HEK293 (cell line): Measurements from ENCODE around the gene NTMT1.

Source experiments
- CTCF ChIA-PET: fragments of 350-600 bp; formaldehyde crosslinking; extraction: SDS; loops from one replicate; lab custom pipeline; 2021; ENCODE audit warnings: antibody characterized with exemption; lab: Yijun Ruan, JAX
- POLR2A ChIA-PET: fragments of 300-600 bp; formaldehyde crosslinking; extraction: SDS; loops from one replicate; lab custom pipeline; 2020; ENCODE audit warnings: antibody characterized with exemption, inconsistent platforms; lab: Yijun Ruan, JAX
- H3K27ac ChIP-seq: fragments of 200-500 bp; sonication (Bioruptor generic); 2 replicates; pipeline ENCODE4 v1.5.1; 2014; ENCODE audit warnings: low read depth, low read length, control low read depth, inconsistent platforms; ENCODE audit errors: extremely low read depth
- H3K36me3 ChIP-seq, 2 experiments: fragments of 200-500 bp in 1 of 2; sonication (Bioruptor generic) in 1 of 2; 1 replicate in 1 of 2; 2 replicates in 1 of 2; pipeline ENCODE4 v1.5.1; 2014 to 2017; ENCODE audit warnings: inconsistent platforms in 2 of 2, low read length in 2 of 2; ENCODE audit not compliant: control insufficient read depth in 2 of 2, insufficient read depth in 1 of 2
- H3K4me1 ChIP-seq: fragments of 200-500 bp; sonication (Bioruptor generic); 2 replicates; pipeline ENCODE4 v1.5.1; 2014; ENCODE audit warnings: mild to moderate bottlenecking, low read length, inconsistent platforms; ENCODE audit not compliant: control insufficient read depth, insufficient read depth
- H3K4me3 ChIP-seq: 2 replicates; pipeline ENCODE4 v1.5.1; 2011; ENCODE audit warnings: low read depth, mild to moderate bottlenecking, control low read depth, low read length, moderate library complexity
- H3K9me3 ChIP-seq: fragments of 200-500 bp; sonication (Bioruptor generic); 2 replicates; pipeline ENCODE4 v1.5.1; 2014; ENCODE audit warnings: low read depth, low read length, inconsistent platforms; ENCODE audit not compliant: control insufficient read depth, insufficient read depth
- PRDM6 ChIP-seq: fragments of 450-650 bp; formaldehyde crosslinking; IDR thresholded peaks from 2 replicates; pipeline ENCODE4 v1.5.1; 2017; ENCODE audit warnings: missing biosample characterization, missing genetic modification characterization
- REST ChIP-seq: fragments of 450-650 bp; formaldehyde crosslinking; IDR thresholded peaks from 2 replicates; pipeline ENCODE4 v1.5.1; 2016; ENCODE audit warnings: missing biosample characterization, missing genetic modification characterization
- ZBTB48 ChIP-seq: fragments of 450-650 bp; formaldehyde crosslinking; IDR thresholded peaks from 2 replicates; pipeline ENCODE4 v1.5.1; 2016; ENCODE audit warnings: missing biosample characterization, missing genetic modification characterization
- ZBTB8A ChIP-seq: fragments of 450-650 bp; formaldehyde crosslinking; IDR thresholded peaks from 2 replicates; pipeline ENCODE4 v1.5.1; 2016; ENCODE audit warnings: missing biosample characterization, missing genetic modification characterization
- ZFHX2 ChIP-seq: fragments of 450-650 bp; formaldehyde crosslinking; conservative IDR thresholded peaks from 2 replicates; pipeline ENCODE4 v1.5.1; 2016; ENCODE audit warnings: missing biosample characterization, missing genetic modification characterization
- ZIC2 ChIP-seq: fragments of 450-650 bp; formaldehyde crosslinking; IDR thresholded peaks from 2 replicates; pipeline ENCODE4 v1.5.1; 2016; ENCODE audit warnings: missing biosample characterization, missing genetic modification characterization
- ZNF121 ChIP-seq: fragments of 450-650 bp; formaldehyde crosslinking; IDR thresholded peaks from 2 replicates; pipeline ENCODE4 v1.5.1; 2016; ENCODE audit warnings: missing biosample characterization, missing genetic modification characterization
- ZNF184 ChIP-seq: fragments of 450-650 bp; IDR thresholded peaks from 2 replicates; pipeline ENCODE4 v1.5.1; 2018; ENCODE audit warnings: missing biosample characterization, mild to moderate bottlenecking, missing genetic modification characterization
- ZNF341 ChIP-seq: fragments of 450-650 bp; formaldehyde crosslinking; IDR thresholded peaks from 2 replicates; pipeline ENCODE4; 2016; ENCODE audit warnings: low read depth, missing biosample characterization, missing genetic modification characterization
- ZNF514 ChIP-seq: fragments of 450-650 bp; formaldehyde crosslinking; IDR thresholded peaks from 2 replicates; pipeline ENCODE4 v1.5.1; 2016; ENCODE audit warnings: missing biosample characterization, missing genetic modification characterization
- ZNF600 ChIP-seq: fragments of 450-650 bp; formaldehyde crosslinking; IDR thresholded peaks from 2 replicates; pipeline ENCODE4 v1.5.1; 2016; ENCODE audit warnings: missing biosample characterization, missing genetic modification characterization
- ZNF670 ChIP-seq: fragments of 450-650 bp; formaldehyde crosslinking; IDR thresholded peaks from 2 replicates; pipeline ENCODE4 v1.5.1; 2016; ENCODE audit warnings: missing biosample characterization, missing genetic modification characterization, low read depth
- ZNF677 ChIP-seq: fragments of 450-650 bp; IDR thresholded peaks from 2 replicates; pipeline ENCODE4 v1.5.0; 2018; ENCODE audit warnings: missing biosample characterization, mild to moderate bottlenecking, missing genetic modification characterization, moderate library complexity
- TF ChIP-seq, protein P1 (sequence below): fragments of 450-650 bp; formaldehyde crosslinking; IDR thresholded peaks from 2 replicates; pipeline ENCODE4 v1.5.1; 2016; ENCODE audit warnings: missing biosample characterization, missing genetic modification characterization
- TF ChIP-seq, protein P2 (sequence below): fragments of 450-650 bp; formaldehyde crosslinking; IDR thresholded peaks from 2 replicates; pipeline ENCODE4 v1.5.1; 2016; ENCODE audit warnings: missing biosample characterization, missing genetic modification characterization
- TF ChIP-seq, protein P3 (sequence below): fragments of 450-650 bp; formaldehyde crosslinking; IDR thresholded peaks from 2 replicates; pipeline ENCODE4 v1.5.1; 2016; ENCODE audit warnings: missing biosample characterization, missing genetic modification characterization
- TF ChIP-seq, protein P4 (sequence below): fragments of 450-650 bp; formaldehyde crosslinking; IDR thresholded peaks from 2 replicates; pipeline ENCODE4 v1.5.1; 2016; ENCODE audit warnings: missing biosample characterization, missing genetic modification characterization

Gene NTMT1

GRCh38 chr9:129627556-129628440 lies 1.8 kb downstream of the NTMT1 start:
- Histone ChIP-seq H3K9me3 (no peaks in the 10 kb centered on the region), H3K4me3 (no peak overlapping the region), H3K36me3 (peaks cover 0 to 52% of the 10 kb centered on the region in 2 experiments; a peak in 1 of 3 replicates), H3K27ac (no peak overlapping the region), H3K4me1 (peaks cover 3% of the 10 kb centered on the region; the same call in 1 of the 2 replicates)
- ChIA-PET CTCF (interaction anchor here (1.3 to 23.4 kb wide), 5 partner anchors 13 to 493 kb away, joined by 4 to 507 read pairs (median 19); no protein-coding TSS in a partner anchor), POLR2A (interaction anchor here (0.6 to 3.7 kb wide), 3 partner anchors 11 to 512 kb away, joined by 4 to 57 read pairs (median 4); no protein-coding TSS in a partner anchor)
- TF ChIP-seq ZNF341, result peak; percentile 69
- TF ChIP-seq, protein P1, sequence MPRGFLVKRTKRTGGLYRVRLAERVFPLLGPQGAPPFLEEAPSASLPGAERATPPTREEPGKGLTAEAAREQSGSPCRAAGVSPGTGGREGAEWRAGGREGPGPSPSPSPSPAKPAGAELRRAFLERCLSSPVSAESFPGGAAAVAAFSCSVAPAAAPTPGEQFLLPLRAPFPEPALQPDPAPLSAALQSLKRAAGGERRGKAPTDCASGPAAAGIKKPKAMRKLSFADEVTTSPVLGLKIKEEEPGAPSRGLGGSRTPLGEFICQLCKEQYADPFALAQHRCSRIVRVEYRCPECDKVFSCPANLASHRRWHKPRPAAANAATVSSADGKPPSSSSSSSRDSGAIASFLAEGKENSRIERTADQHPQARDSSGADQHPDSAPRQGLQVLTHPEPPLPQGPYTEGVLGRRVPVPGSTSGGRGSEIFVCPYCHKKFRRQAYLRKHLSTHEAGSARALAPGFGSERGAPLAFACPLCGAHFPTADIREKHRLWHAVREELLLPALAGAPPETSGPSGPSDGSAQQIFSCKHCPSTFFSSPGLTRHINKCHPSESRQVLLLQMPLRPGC, result no peak
- no peak for TF ChIP-seq ZNF677 (tag by site-specific recombination)
- no peak for TF ChIP-seq ZNF670 (tag by site-specific recombination)
- TF ChIP-seq ZFHX2 (tag by site-specific recombination), result no peak
- 0 out of 2 replicates have a peak, but pooled peaks have one; percentile 28 for TF ChIP-seq ZBTB48 (tag by site-specific recombination)
- no peak for TF ChIP-seq ZNF514 (tag by site-specific recombination)
- TF ChIP-seq PRDM6 (tag by site-specific recombination), result 0 out of 2 replicates have a peak, but pooled peaks have one; percentile 20
- peak; percentile 41; the same call in 1 of the 2 replicates for TF ChIP-seq ZNF600 (tag by site-specific recombination)
- TF ChIP-seq ZIC2, result peak; percentile 72
- TF ChIP-seq REST (tag by site-specific recombination), result 0 out of 2 replicates have a peak, but pooled peaks have one; percentile 18
- TF ChIP-seq, all 188 proteins: peak for 6

- peaks cover 3% of the 10 kb centered on the region; the same call in 1 of the 2 replicates for H3K4me1 ChIP-seq
- H3K4me3 ChIP-seq, result no peak overlapping the region
- peaks cover 0 to 61% of the 10 kb centered on the region in 2 experiments; a peak in 1 of 3 replicates for H3K36me3 ChIP-seq
- no peak overlapping the region for H3K27ac ChIP-seq
- POLR2A ChIA-PET, result interaction anchor here (0.5 to 1.4 kb wide), 3 partner anchors 9 to 513 kb away, joined by 4 to 7 read pairs (median 4); no protein-coding TSS in a partner anchor
- no peaks in the 10 kb centered on the region for H3K9me3 ChIP-seq
- CTCF ChIA-PET, result interaction anchor here (1.5 to 23.4 kb wide), 5 partner anchors 12 to 493 kb away, joined by 5 to 507 read pairs (median 9); no protein-coding TSS in a partner anchor
- TF ChIP-seq, protein P2, sequence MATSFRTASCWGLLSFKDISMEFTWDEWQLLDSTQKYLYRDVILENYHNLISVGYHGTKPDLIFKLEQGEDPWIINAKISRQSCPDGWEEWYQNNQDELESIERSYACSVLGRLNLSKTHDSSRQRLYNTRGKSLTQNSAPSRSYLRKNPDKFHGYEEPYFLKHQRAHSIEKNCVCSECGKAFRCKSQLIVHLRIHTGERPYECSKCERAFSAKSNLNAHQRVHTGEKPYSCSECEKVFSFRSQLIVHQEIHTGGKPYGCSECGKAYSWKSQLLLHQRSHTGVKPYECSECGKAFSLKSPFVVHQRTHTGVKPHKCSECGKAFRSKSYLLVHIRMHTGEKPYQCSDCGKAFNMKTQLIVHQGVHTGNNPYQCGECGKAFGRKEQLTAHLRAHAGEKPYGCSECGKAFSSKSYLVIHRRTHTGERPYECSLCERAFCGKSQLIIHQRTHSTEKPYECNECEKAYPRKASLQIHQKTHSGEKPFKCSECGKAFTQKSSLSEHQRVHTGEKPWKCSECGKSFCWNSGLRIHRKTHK (tag by site-specific recombination), result no peak
- TF ChIP-seq ZNF121 (tag by site-specific recombination) (peak; percentile 57; the same call in 1 of the 2 replicates), ZNF600 (tag by site-specific recombination) (no peak), ZNF184 (tag by site-specific recombination) (no peak), ZBTB8A (0 out of 2 replicates have a peak, but pooled peaks have one; percentile 10)
- TF ChIP-seq, protein P3, sequence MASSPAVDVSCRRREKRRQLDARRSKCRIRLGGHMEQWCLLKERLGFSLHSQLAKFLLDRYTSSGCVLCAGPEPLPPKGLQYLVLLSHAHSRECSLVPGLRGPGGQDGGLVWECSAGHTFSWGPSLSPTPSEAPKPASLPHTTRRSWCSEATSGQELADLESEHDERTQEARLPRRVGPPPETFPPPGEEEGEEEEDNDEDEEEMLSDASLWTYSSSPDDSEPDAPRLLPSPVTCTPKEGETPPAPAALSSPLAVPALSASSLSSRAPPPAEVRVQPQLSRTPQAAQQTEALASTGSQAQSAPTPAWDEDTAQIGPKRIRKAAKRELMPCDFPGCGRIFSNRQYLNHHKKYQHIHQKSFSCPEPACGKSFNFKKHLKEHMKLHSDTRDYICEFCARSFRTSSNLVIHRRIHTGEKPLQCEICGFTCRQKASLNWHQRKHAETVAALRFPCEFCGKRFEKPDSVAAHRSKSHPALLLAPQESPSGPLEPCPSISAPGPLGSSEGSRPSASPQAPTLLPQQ (tag by site-specific recombination), result no peak
- TF ChIP-seq, protein P1, result no peak
- TF ChIP-seq, protein P4, sequence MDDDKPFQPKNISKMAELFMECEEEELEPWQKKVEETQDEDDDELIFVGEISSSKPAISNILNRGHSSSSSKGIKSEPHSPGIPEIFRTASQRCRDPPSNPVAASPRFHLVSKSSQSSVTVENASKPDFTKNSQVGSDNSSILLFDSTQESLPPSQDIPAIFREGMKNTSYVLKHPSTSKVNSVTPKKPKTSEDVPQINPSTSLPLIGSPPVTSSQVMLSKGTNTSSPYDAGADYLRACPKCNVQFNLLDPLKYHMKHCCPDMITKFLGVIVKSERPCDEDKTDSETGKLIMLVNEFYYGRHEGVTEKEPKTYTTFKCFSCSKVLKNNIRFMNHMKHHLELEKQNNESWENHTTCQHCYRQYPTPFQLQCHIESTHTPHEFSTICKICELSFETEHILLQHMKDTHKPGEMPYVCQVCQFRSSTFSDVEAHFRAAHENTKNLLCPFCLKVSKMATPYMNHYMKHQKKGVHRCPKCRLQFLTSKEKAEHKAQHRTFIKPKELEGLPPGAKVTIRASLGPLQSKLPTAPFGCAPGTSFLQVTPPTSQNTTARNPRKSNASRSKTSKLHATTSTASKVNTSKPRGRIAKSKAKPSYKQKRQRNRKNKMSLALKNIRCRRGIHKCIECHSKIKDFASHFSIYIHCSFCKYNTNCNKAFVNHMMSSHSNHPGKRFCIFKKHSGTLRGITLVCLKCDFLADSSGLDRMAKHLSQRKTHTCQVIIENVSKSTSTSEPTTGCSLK (tag by site-specific recombination), result no peak
These were observed 2.7 kb downstream of the NTMT1 start for GRCh38 chr9:129628709-129629108.
